HL-60 (cell line): ENCODE results near the gene TFR2.

Experiments
- CTCF ChIP-seq: IDR thresholded peaks from one replicate; pipeline ENCODE4 v1.5.1; 2011; ENCODE audit warnings: low read length, control low read depth, inconsistent platforms; ENCODE audit not compliant: insufficient read depth
- GABPA ChIP-seq: IDR thresholded peaks from 2 replicates; pipeline ENCODE4 v1.6.1; 2012; ENCODE audit warnings: low read depth
- POLR2AphosphoS5 ChIP-seq: IDR thresholded peaks from 2 replicates; pipeline ENCODE4 v1.6.1; 2012; ENCODE audit warnings: low read depth
- SPI1 ChIP-seq: IDR thresholded peaks from 2 replicates; pipeline ENCODE4 v1.6.1; 2012; ENCODE audit warnings: low read depth, mild to moderate bottlenecking, borderline replicate concordance
- TF ChIP-seq, protein P1 (sequence below): IDR thresholded peaks from 2 replicates; pipeline ENCODE4 v1.6.1; 2012; ENCODE audit warnings: low read depth; ENCODE audit not compliant: insufficient replicate concordance

DNA sequence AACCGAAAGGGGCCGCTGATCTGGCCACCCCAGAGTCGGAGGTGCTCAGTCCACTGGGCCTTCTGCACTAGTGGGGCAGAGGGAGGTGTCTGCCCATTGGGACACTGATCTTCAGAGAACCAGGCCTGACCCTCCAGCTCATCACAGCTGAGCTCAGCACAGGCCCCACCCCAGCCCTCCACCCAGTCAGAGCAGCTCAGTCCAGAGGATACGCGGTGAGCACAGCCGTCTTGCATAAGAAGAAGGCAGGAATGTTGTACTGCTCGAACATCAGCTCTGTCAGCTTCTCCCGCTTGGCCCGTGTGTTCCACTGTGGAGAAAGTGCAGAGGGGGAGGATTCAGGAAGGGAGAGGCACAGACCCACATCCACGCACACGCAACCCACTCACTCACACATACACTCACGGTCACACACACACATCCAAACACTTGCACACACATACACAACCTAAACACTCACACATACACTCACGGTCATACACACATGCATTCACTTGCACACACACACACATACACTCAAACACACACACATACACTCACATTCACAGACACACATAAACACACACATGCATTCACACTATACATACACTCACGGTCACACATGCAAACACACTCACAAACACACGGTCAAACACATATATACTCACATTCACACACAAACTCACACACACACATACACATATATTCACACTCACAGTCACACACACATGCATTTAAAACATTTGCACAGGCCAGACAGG, 8.6 kb upstream of the TFR2 start:
- TF ChIP-seq CTCF (no peak), GABPA (no peak), POLR2AphosphoS5 (no peak), SPI1 (no peak)
- TF ChIP-seq, protein P1, sequence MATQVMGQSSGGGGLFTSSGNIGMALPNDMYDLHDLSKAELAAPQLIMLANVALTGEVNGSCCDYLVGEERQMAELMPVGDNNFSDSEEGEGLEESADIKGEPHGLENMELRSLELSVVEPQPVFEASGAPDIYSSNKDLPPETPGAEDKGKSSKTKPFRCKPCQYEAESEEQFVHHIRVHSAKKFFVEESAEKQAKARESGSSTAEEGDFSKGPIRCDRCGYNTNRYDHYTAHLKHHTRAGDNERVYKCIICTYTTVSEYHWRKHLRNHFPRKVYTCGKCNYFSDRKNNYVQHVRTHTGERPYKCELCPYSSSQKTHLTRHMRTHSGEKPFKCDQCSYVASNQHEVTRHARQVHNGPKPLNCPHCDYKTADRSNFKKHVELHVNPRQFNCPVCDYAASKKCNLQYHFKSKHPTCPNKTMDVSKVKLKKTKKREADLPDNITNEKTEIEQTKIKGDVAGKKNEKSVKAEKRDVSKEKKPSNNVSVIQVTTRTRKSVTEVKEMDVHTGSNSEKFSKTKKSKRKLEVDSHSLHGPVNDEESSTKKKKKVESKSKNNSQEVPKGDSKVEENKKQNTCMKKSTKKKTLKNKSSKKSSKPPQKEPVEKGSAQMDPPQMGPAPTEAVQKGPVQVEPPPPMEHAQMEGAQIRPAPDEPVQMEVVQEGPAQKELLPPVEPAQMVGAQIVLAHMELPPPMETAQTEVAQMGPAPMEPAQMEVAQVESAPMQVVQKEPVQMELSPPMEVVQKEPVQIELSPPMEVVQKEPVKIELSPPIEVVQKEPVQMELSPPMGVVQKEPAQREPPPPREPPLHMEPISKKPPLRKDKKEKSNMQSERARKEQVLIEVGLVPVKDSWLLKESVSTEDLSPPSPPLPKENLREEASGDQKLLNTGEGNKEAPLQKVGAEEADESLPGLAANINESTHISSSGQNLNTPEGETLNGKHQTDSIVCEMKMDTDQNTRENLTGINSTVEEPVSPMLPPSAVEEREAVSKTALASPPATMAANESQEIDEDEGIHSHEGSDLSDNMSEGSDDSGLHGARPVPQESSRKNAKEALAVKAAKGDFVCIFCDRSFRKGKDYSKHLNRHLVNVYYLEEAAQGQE = no peak
